Cerebellar cortex (tissue), 1 donor: Measurements from ENCODE around the gene CDADC1.

Source experiments
- DNase-seq: peaks from one replicate; pipeline ENCODE4 v3.0.0-alpha.2; 2015; ENCODE audit warnings: low spot score

The CDADC1 gene

DNA sequence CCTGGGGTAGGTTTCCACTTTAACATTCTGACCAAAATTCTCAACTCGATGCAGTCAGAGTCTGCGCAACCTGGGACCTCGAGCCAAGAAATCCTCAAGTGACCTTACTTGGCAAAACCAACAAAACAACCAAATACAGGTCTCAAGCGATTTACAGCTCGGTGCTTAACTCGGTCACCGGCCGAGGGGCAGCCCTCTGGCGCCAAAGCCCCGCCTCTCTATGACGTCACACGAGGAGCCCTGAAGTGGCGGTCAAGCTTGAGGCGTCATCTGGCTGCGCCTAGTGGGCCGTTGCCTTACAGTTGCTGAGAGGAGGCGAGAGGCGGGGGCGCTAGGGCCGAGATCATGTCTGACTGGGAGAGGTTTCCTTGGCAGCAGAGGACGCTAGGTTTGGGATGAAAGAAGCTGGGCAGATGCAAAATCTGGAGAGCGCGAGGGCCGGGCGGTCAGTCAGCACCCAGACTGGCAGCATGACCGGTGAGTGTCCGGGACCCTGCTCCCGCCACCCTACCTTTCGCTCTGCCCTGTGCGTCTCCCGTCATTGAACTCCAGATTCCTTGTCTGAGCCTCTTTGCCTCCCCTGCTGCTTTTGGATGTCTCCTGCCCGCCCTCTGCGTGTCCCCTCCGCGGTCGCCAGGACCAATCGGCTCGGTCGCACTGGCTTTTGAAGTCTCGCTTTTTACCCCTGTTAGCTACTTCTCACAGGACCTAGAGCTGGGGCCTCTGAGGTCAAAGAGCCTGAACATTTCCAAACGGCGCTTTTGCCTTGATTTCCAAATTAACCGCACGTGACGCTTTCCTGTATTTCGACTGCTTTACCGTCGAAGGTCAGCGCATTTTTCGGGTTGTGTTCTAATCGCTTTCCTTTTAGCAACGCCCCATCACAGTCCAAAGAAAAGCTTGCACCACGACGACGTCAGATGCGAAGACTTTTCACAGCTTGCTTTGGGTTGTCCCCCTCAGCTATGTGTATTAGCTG lies at the start of gene CDADC1:
Gene CDADC1, plus strand, starts transcription at position 283 of the 979 bp plus-strand sequence. Its CDS starts 113 bp downstream, at position 396.
- peak; percentile 98 for DNase-seq

GRCh38 chr13:49206641-49207040 lies 41.1 kb upstream of the CDADC1 start:
- no peak for DNase-seq

- DNase-seq = no peak
Observed at GRCh38 chr13:49208619-49209018, 39.1 kb upstream of the CDADC1 start.

GRCh38 chr13:49210114-49210513 lies 37.6 kb upstream of the CDADC1 start:
- DNase-seq = no peak

DNA sequence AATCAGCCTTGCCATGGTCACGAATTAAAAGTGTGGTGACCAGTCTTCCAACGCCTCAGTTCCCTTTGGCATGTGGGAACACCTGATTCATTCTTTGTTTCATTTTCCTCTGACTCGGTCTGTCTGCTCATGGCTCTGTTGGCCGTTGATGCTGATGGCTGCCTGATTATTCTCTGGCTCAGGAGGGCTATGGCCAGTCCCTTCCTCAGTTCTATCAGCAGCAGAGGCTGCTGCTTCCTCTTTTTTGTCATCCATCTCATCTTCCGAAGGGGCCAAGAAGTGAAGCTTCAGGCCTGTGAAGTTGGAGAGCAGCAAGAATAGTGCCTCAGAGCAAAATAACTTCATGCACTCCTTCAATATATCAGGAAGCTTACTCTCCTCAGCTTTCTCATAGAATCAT lies 37.1 kb upstream of the CDADC1 start:
- no peak for DNase-seq

- no peak for DNase-seq
Observed at GRCh38 chr13:49213539-49213938, 34.2 kb upstream of the CDADC1 start.

GRCh38 chr13:49213997-49214916 lies 33.5 kb upstream of the CDADC1 start:
- DNase-seq = no peak

DNA sequence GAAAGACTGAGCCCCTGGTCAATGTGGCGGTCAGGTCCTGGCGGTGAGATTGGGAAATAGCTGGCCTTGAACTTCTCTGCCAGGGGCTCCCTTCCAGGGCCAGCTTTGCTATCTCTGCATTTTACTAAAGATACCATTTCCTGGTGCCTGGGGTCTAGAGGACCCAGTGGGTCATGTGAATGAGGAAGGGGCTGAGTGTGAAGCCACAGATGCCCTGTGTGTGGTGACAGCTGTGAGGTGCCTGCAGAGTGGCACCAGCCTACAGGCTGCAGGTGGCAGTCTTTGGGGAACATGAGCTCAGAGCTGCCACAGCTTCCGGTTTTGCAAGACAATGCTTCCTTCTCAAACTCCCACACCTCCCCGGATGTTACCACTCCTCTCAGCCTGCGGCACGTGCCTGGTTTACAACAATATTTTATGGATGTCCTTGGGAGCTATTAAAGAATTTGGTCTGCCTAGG lies 32.8 kb upstream of the CDADC1 start:
- DNase-seq = no peak

GRCh38 chr13:49216334-49216733 lies 31.4 kb upstream of the CDADC1 start:
- DNase-seq = no peak

DNA sequence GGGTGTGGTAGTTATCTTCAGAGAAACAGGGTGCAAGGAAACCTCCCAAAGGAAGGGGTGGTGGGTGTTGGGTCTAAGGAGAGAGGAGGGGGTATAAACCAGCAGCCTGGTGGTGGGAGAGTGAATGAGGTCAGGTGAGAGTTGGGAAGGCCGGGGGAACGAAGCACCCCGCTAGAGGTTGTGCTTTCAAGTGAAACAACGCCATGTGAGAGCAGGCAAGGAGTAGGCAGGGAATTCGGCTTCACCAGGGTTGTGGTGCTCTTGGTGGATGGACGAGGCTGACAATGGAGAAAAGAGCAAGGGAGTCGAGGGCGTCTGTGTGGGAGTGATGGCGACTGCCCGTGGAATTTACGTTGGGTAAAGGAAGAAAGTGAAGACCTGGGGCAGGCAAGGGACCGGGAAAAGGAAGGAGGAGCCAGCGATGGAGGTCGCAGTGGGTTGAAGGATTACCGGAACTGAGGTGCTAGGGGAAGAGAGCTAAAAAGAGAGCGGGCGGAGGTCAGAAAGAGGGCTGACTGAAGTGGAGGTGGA lies 29.7 kb upstream of the CDADC1 start:
- DNase-seq = no peak

GRCh38 chr13:49218493-49219051 lies 29.2 kb upstream of the CDADC1 start:
- DNase-seq = no peak

DNA sequence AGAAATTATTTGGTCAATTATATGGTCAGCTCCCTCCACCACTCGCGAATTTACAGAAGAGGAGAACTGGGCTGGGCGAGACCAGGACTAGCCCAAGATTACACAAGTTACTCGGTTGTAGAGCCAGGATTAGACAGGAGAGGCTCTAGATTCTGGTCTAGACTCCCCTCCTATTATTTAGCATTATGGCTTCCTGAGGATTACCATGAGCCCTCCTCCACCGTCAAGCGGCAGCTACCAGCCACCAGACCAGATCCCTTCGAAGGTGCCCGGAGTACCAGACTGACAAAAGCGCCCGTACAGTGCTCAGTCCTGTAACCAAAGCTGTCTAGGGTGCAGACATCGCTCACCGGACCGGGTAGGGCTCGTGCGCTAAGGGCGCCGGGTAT lies 28.1 kb upstream of the CDADC1 start:
- no peak for DNase-seq

DNA sequence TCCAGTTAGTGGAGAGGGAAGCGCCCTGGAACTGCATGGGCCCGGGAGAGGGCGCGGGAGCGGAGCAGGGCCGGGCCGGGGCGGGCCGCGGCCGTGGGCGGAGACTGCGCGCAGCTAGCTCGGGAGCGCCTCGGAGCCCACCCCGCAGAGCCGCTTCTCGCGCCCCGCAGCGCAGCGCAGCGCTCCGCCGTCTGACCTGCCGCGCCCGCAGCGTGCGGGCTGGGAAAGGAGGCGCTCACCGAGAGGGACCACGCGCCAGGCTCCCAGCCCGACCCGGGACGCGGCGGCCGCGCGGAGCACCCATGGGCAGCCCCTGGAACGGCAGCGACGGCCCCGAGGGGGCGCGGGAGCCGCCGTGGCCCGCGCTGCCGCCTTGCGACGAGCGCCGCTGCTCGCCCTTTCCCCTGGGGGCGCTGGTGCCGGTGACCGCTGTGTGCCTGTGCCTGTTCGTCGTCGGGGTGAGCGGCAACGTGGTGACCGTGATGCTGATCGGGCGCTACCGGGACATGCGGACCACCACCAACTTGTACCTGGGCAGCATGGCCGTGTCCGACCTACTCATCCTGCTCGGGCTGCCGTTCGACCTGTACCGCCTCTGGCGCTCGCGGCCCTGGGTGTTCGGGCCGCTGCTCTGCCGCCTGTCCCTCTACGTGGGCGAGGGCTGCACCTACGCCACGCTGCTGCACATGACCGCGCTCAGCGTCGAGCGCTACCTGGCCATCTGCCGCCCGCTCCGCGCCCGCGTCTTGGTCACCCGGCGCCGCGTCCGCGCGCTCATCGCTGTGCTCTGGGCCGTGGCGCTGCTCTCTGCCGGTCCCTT lies 27.5 kb upstream of the CDADC1 start, which contains the start of gene MLNR:
Gene MLNR, plus strand, starts transcription at position 303 of the 820 bp plus-strand sequence. Its CDS starts 0 bp downstream, at position 303.
- no peak for DNase-seq

DNA sequence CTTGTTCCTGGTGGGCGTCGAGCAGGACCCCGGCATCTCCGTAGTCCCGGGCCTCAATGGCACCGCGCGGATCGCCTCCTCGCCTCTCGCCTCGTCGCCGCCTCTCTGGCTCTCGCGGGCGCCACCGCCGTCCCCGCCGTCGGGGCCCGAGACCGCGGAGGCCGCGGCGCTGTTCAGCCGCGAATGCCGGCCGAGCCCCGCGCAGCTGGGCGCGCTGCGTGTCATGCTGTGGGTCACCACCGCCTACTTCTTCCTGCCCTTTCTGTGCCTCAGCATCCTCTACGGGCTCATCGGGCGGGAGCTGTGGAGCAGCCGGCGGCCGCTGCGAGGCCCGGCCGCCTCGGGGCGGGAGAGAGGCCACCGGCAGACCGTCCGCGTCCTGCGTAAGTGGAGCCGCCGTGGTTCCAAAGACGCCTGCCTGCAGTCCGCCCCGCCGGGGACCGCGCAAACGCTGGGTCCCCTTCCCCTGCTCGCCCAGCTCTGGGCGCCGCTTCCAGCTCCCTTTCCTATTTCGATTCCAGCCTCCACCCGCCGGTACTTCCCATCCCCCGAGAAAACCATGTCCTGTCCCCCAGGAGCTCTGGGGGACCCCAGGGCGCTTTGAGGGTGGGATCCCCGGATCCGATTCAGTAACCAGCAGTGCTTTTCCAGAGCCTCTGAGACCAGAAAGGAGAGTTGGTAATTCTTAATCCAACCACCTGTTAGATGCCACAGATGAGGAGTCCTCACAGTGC lies 26.7 kb upstream of the CDADC1 start:
- DNase-seq = no peak

- no peak for DNase-seq
Observed at GRCh38 chr13:49221590-49221965, 26.1 kb upstream of the CDADC1 start.

- no peak for DNase-seq
Observed at GRCh38 chr13:49225223-49226042, 22.3 kb upstream of the CDADC1 start.

GRCh38 chr13:49226613-49227012 lies 21.1 kb upstream of the CDADC1 start:
- DNase-seq = no peak

DNA sequence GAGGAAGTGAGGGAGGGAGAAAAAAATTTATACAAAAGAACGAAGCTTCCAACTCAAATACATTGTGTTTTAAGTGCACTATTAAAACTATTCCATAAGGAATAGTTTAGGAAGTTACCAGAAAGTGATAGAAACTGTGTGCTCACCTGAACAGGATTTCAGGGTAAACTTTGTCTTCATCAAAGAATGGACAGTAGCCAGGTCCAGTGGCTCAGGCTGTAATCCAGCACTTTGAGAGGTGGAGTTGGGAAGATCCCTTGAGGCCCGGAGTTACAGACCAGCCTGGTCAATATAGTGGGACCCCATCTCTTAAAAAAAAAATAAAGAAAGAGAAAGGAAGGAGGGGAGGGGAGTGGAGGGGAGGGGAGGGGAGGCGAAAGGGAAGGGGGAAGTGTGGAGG lies 13.0 kb upstream of the CDADC1 start:
- no peak for DNase-seq

GRCh38 chr13:49235856-49236431 lies 11.8 kb upstream of the CDADC1 start:
- DNase-seq = no peak
